NCI-H82 (cell line): ENCODE measurements around the gene CYBRD1.

Source experiments
- DNase-seq: peaks from one replicate; lab custom pipeline; 2025; lab: John Stamatoyannopoulos, UW

The CYBRD1 gene

GRCh38 chr2:171602352-171602751 is 80.1 kb downstream of the CYBRD1 start:
- DNase-seq, result no peak
